Measurements from ENCODE around the gene RAB23.
"Not testable (repeated sequence)": the region's sequence is repeated elsewhere in the genome, so short reads cannot be mapped to it uniquely, and the experiment has no call there.

RAB23 gene

GRCh38 chr6:57243526-57243925 is 21.4 kb upstream of the RAB23 start:
- DNase-seq (ENCODE audit: low read depth in 2 of 2) = not testable (repeated sequence)

DNA sequence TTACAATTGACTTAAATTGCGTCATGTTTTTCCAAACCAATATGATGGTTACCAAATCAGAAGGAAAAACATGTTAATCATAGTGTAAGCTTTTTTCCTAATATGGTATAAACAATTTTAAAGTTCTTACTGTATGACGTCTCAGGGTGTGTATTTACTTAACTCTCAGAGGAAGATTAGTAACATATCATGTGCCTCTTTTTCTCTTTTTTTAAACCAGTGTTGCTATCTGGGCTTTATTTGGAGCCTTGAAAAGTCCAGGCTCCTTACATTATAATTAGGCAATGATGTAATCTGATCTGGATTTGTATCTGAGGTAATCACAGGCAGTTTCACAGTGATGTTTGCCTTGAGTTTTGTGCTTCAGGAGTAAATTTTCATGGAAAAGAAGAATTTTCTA is 20.4 kb upstream of the RAB23 start:
- DNase-seq (ENCODE audit: low read depth in 2 of 2) = peak; percentile 92 to 93

DNA sequence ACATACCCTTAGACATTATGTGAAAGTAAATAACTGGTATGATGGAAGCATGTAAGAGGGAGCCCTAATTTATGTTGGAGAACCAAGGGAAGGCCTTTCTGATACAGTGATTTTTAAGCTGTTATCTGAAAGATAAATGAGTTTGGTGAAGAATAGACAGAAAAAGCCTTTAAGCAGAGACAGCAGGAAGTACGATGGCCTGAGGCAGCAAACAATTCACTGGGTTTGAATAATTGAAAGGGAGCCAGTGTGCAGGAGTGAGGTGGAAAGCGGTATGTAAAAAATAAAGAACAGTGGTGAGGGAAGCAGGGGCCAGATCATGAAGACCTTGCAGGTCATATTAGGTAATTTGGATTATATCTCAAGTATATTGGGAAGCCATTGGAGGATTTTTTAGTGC is 4.1 kb upstream of the RAB23 start:
- no peak for DNase-seq (ENCODE audit: low read depth in 2 of 2)

- DNase-seq (ENCODE audit: low read depth in 2 of 2) = peak; percentile 36 to 38
Observed at GRCh38 chr6:57224769-57225515, 2.8 kb upstream of the RAB23 start.

DNA sequence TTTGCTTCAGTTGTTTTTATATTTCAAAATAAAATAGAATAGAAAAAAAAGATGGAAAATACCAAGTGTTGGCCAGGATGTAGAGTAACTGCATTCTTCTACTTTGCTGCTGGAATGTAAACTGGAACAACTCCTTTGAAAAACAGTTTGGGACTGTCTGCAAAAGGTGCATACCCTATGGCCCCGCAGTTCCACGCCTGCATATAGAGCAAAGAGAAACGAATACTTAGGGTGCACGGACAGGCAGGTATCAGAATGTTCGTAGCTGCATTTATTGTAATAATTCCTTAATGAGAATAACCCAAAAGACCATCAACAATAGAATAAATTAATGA is 603 bp upstream of the RAB23 start:
- DNase-seq (ENCODE audit: low read depth in 2 of 2) = no peak

DNA sequence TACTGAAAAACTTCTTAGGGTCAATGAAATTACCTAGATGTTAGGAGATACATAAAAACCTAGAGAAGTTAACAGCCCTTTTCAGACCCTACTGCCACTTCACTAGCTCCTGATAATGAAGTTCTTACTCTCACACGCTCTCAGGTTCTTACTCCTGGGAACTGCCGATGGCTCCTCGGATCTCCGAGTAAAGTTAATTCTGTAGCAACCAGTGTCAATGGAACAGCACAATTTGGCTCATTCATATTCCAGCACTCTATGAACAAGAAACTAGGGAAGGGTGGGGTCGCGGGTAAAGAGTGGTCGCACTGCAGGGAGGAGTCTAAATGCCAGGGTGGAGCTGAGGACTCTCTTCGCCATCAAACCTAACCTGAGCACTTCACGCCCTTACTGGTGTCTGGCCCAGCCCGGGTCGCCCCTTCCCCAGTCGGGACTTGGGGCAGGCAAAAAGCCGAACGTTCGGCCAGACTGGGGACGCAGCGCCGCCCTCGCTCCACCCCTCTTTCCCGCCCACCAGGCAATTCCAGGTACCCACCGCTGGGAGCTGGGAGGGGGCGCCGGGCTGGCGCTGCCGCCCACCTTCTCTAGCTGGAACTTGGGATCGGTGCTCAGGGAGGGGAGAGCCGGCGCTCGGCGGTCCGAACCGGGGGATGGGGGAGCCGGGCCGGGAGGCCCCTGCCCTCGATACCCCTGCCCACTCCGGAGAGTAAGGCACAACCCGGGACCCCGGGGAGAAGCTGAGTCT is 744 bp downstream of the RAB23 start:
- DNase-seq (ENCODE audit: low read depth in 2 of 2) = peak; percentile 34 to 35

- DNase-seq (ENCODE audit: low read depth in 2 of 2) = no peak
Observed at GRCh38 chr6:57220083-57220703, 1.9 kb downstream of the RAB23 start.

DNA sequence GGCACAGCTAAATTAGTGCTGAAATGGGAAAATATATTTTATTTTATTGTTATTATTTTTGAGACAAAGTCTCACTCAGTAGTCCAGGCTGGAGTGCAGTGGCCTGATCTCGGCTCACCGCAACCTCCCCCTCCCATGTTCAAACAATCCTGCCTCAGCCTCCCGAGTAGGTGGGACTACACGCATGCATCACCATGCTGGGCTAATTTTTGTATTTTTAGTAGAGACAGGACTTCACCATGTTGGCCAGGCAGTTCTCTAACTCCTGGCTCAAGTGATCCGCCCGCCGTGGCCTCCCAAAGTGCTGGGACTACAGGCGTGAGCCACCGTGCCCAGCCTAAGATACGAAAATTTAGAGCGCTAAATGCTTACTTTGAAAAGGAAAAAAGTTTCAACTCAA is 4.8 kb downstream of the RAB23 start:
- no peak for DNase-seq (ENCODE audit: low read depth in 2 of 2)

DNA sequence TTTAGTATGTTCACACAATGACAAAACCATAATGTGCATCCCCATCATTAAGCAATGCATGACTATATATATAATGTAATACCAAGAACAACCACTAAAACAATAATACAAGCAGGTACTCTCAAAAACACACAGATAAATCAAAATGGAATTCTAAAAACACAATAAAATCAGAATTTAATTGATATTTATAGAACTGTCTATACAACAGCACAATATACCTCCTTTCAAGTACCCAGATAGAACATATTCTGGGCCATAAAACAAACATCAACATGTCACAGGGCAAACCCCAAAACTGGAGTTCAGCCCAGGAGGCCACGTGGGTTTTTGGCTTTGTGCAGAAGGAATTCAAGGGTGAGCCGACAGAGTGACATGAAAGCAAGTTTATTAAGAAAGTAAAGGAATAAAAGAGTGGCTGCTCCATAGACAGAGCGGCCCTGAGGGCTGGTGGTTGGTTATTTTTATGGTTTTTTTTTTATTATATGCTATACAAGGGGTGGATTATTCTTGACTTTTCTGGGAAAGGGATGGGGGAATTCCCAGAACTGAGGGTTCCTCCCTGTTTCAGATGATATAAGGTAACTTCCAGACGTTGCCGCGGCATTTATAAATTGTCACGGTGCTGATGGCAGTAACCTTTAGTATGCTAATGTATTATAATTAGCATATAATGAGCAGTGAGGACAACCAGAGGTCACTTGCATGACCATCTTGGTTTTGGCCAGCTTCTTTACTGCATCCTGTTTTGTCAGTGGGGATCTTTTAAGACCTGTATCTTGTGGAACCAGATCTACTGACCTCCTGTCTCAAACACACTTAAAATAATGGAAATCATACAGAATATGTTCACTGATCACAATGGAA is 5.6 kb downstream of the RAB23 start:
- DNase-seq (ENCODE audit: low read depth in 2 of 2) = no peak

GRCh38 chr6:57215260-57215659 is 6.8 kb downstream of the RAB23 start:
- no peak for DNase-seq (ENCODE audit: low read depth in 2 of 2)

- no peak for DNase-seq (ENCODE audit: low read depth in 2 of 2)
Observed at GRCh38 chr6:57210060-57210459, 12.0 kb downstream of the RAB23 start.

GRCh38 chr6:57209030-57209429 is 13.1 kb downstream of the RAB23 start:
- no peak for DNase-seq (ENCODE audit: low read depth in 2 of 2)

- DNase-seq (ENCODE audit: low read depth in 2 of 2) = no peak
Observed at GRCh38 chr6:57207872-57208271, 14.2 kb downstream of the RAB23 start.

DNA sequence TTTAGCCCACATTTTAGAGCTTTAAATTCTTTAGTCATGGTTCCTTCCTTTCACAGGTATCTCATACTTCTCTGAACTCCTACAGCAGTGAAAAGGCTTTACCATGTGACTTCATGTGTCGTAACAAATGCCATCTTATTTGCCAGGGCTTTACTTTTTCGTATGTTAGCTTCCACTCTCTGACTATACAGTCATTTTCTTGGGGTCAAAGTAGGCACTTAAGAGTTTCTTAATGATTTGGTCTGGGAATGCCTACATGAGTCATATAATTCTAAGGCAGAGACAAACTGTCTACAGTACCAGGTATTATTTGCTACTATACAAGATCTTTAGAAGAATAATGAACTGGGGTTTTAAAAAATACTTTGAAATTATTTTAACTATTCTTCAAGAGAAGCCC is 15.0 kb downstream of the RAB23 start:
- DNase-seq (ENCODE audit: low read depth in 2 of 2) = no peak

DNA sequence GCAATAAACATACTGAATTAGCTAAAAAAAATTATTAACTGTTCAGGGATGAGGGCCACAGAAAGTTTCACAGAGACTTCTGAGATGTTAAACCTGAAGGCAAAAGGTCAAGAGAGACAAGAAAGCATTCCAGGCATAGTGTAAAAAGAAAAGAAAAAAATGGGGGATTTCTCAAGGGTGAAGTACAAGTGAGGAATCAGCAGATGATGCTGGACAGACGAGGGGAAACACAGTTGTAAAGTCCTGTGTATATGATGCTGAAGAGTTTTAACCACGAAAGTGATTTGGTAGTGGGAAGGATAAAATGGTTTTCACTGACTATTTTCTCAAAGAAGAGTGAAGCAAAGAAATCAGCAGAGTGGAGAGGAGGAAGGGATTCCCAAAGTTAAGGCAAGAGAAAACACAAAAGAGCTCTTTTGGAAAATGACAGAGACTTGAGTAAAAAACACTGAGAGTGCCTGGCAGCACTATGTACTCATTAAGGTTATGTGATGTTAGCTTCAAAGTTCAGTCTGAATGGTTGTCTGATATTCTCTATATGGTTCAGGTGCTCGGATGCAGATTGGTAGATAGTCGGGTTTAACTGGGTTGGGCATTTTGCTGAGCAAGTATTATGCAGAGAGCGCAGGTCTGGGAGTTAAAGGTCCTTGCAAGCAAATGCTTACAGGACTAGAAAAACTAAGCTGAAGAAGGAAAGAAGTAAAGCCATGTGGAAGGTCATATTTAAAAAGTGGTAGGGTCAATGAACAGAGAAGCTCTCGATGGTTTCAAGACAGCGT is 16.4 kb downstream of the RAB23 start:
- no peak for DNase-seq (ENCODE audit: low read depth in 2 of 2)

GRCh38 chr6:57201718-57202117 is 20.4 kb downstream of the RAB23 start:
- DNase-seq (ENCODE audit: low read depth in 2 of 2) = no peak

DNA sequence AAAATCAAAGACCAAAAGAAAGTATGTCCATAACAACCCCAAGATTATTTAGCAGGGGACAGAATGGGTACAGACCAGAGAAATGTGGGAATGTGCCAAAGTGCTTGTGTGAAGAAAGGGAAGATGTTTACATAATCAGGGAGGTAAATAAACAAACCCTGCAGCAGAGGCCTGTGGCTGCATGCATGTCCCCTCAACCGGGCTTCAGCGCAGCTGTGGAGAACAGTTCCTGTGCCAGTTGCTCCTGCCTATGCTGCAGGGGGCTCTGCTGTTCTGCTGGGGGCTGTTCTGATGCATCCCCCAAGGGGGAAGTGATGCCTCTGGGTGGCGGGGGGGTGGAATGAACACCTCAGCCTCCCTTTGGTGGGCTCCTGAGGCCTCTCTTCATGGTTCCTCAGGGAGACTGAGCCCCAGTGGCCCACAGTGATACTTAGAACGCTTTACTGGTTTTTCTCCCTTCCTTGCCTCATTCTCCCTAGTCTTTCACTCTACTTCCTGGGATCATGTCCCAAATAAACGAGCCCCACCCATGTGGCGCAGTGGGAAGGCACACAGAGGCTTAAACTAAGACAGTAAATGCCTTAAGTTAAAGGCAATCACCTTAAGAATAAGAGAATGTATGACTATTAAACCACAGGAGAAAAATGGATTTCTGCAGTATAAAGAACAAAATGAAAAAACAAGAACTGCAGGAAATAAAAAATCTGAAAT is 23.0 kb downstream of the RAB23 start:
- DNase-seq (ENCODE audit: low read depth in 2 of 2) = no peak

DNA sequence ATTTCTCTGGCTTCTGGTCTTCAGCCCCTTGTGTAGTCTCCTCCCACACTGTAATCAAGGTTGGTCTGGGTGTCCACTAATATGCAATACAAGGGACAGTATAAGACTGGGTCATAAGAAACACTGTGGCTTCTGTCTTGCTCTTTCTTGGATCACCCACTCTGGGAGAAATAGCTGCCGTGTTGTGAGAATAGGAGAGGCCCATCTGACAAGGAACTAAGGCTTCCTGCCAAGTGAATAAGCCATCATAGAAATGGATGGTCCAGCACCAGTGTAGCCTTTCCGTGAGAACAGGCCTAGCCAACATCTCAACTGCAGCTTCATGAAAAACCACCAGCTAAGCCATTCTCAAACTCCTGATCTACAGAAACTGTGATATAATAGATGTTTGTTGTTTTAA is 26.6 kb downstream of the RAB23 start:
- DNase-seq (ENCODE audit: low read depth in 2 of 2) = no peak

GRCh38 chr6:57193177-57193576 is 28.9 kb downstream of the RAB23 start:
- no peak for DNase-seq (ENCODE audit: low read depth in 2 of 2)

- peak in 1 of 2 experiments; percentile 32 for DNase-seq (ENCODE audit: low read depth in 2 of 2)
Observed at GRCh38 chr6:57190140-57190539, 32.0 kb downstream of the RAB23 start.

- no peak for DNase-seq (ENCODE audit: low read depth in 2 of 2)
Observed at GRCh38 chr6:57183336-57183735, 38.8 kb downstream of the RAB23 start.

All from fibroblast of skin of left quadriceps (primary cell).